Left forelimb (tissue), 1 donor: Measurements from ENCODE around the gene MBNL2.
A peak's percentile ranks its signal among the peaks of the same experiment; 100 is the strongest.

ENCODE experiments used
- DNase-seq: peaks from one replicate; pipeline ENCODE4 v3.0.0-alpha.2; 2018; ENCODE audit warnings: low spot score

The MBNL2 gene

GRCh38 chr13:97423300-97424045 lies 201.3 kb downstream of the MBNL2 start:
- DNase-seq: no peak

- no peak for DNase-seq
Observed at GRCh38 chr13:97425590-97425989, 203.5 kb downstream of the MBNL2 start.

- no peak for DNase-seq
Observed at GRCh38 chr13:97426695-97427094, 204.6 kb downstream of the MBNL2 start.

DNA sequence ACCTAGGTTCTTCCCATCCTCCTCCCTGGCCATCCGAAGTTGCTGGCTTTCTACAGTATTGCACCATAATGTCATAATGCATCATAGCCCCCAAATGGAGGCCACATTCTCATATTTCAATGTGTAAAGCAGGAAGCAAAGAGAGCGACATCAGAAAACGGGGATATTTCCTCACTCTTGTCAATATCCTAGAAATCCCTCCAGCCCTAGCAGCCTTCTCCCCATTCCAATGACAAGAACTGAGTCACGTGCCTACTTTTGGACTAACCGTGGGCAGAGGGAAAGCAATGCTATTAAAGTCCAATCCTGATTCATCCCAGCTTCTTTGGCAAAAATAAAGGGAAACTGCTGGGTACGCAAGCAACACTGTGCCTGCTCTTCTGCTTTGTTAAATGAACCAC lies 207.5 kb downstream of the MBNL2 start:
- no peak for DNase-seq

- DNase-seq: no peak
Observed at GRCh38 chr13:97430296-97430695, 208.2 kb downstream of the MBNL2 start.

DNA sequence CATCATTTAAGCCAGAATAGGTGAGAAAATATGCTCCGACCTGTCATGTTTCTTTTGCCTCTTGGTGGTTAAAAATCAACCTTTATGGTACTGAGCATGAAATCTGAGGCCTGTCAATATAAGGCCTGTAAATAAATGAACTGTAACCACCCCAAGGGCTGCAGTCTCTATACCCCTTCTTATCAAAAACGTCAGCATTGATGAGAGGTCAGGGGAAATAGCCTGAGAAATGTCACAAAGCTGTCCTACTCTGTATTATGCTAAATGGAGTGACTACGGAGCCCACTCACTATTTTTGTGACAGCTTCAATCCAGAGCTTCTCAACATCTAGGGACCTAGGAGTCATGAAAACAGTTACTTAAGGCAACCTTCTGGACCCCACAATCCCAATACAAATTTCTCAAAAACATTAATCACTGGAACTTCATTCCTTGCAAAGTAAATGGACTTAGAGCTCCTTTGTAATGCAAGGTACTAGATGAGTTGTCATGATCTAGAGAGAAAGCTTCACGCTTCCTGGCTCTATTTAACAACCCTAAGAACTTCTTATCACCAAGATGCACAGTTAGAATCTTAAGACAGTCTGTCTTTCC lies 209.1 kb downstream of the MBNL2 start:
- DNase-seq: no peak

DNA sequence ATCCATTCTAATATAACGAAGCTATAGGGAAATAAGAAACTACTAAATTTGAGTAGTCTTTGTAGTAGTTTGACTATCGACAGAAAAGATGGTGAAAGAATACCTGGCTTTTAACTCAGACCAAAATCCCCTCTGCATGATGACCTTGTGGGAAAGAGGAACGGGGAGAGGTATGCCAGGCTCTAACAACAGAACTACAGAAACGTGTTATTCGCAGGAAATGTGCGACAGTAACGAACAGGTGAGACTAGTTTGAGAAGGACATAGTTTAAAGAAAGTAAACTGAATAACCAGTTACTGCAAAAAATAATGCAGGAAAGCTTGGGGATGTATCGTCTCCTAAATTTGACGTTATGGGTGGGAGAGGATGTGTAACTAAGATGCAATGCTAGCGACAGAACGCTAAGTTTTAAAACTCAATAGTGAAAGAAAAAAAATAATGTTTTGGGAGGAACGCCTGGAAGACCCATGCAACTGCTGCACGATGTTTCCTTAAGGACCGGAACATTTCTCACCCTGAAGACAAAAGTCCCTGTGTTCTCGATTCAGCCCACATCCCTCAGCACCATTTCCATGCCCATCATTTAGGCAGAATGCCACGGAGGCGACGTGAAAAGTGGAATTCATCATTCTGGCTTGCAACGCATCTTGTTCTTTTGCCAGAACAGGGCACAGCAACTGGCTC lies 210.2 kb downstream of the MBNL2 start:
- no peak for DNase-seq

DNA sequence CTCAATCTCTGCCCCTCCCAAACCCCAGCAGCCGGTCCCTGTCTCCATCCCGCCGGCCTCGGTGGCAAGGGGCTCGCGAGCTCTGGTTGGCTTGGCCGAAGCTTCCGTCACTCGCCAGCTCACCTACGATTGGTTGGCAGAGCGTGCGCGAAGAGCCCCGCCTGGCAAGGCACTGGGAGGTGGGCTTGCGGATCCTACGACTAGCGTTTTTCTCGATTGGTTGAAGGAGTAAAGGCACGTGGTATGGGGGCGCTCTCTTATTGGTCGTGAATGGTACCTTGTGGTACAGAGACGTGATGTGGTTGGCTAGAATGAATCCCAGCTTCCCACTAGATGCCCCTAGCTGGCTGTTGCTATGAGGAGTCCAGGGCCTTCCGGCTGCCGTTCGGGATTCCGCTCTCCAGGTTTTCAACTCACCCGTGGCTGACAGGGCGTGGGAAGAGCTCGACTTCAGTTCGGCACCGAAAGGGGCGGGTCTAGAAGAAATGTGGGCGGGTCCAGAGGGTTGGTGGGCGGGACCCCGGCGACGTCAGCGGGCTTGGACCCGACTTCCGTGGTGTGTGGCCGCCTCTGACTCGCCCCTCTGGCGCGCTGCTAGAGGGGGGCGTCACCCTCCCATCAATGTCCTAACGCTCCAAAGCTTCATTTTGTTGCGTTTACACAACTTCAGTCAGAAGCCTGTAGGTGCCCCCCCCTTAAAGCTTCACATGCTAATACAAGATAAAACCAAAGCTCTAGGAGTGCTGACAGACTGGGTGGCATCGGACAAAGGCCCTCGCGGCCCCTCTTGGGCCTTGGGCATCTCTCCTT lies 211.0 kb downstream of the MBNL2 start:
- peak; percentile 100 for DNase-seq

- DNase-seq: peak; percentile 92
Observed at GRCh38 chr13:97433727-97434396, 211.7 kb downstream of the MBNL2 start, which contains the start of gene RAP2A. TSS of gene RAP2A (plus strand) at chr13:97434169. CDS start at chr13:97434471, 302 bp downstream.

DNA sequence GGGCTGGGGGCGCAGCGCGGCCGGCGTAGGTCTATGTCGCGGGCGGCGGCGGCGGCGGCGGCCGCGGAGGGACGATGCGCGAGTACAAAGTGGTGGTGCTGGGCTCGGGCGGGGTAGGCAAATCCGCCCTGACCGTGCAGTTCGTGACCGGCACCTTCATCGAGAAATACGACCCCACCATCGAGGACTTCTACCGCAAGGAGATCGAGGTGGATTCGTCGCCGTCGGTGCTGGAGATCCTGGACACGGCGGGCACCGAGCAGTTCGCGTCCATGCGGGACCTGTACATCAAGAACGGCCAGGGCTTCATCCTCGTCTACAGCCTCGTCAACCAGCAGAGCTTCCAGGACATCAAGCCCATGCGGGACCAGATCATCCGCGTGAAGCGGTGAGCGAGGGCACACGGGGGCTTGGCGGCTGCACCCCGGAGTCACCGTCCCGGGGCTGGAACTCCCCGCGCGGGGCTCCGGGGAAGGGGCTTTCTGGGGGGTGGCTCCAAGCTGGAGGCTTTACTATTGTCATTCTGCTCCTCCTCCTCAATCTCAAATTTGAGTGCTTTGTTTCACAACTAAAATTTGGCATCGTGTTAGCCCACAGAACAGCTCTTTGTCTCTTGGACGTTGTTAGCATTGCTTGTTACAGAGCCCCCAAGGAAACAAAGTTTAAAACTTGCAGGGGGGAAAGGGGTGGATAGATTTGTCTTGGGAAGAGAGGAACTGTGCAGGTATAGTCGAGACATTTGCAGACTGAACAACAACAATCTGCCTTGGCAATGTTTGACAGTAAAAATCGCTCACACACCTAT lies 212.5 kb downstream of the MBNL2 start:
- peak; percentile 79 for DNase-seq

DNA sequence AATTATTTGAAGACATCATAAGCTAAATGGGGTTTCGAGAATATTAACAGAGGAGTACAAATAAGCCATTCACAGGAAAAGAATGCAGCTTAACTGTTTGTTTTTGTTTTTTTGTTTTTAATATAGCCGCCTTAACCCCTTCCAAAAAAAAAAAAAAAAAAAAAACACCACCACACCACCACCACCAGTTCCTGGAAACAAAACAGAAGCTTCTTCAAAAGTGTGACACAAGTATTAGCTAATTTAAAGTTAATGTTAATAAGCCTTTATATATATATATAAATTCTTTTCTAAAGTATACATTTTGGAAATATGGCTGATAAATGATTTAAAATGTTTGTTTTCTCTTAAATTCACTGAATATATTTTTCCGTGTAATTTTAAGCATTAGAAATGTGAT lies 213.2 kb downstream of the MBNL2 start:
- DNase-seq: no peak

- DNase-seq: no peak
Observed at GRCh38 chr13:97435794-97436193, 213.7 kb downstream of the MBNL2 start.

DNA sequence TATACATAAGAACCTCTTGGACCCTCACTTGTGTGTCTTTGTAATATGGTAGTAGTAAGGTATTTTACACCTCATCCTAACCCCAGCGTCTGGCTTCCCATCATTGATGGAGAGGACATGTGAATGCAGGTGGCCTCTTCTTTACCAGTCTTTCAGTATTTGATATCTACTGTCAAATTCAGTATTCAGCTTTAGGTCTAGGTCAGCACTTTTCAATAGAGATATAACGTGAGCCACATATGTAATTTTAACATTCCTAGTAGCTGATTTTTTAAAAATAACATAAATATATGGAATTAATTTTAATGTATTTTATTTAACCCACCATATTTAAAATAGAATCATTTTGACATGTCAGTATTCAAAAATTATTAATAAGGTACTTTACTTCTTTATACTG lies 214.7 kb downstream of the MBNL2 start:
- no peak for DNase-seq

DNA sequence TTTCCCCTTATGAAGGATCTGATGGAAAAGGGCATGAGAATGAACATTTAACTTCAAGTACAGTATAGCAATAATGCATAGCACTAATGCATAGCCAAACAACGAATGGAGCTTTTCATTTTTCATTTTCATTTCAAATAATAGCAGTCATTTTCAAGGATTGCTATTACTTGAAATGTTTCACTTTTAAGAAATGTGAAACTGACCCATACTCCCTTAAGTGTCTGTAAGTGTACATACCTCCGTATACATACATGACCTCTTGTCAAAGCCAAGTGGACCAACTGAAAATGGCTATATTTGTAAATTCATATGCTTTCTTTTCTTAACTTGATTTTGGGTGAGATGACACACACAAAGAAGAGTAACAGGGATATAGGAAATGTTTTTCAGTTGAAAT lies 215.6 kb downstream of the MBNL2 start:
- DNase-seq: no peak

DNA sequence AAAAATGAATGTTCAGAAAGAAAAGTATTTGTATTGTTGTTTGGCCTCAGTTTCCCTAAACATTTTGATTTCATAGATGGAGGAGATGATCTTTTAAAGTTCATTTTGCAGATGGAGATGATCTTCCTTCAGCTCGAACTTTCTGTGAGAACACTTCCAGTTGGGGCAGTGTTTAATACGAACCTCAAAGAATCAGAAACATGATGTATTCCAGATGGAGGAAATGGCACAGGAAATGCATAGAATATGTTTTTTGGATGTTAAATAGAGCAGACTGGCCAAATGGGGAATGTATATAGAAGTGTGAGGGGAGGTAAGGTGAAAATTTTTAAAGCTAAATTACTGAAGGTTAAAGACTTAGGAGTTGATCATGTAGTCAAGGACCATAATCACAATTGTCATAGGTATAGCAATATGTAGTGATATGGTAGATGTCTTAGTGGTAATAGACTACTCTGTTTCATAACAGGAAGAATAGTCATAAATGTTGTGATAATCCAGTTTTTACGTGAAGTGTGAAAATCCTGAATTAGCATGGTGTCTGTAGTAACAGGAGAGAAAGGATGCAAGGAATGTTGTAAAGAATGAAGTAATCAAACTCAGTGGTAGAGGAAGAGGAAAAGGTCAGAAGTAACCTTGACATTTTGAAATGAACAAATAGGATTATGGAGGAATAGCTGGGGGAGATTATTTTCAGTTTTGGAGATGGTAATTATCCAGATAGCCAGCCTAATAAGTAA lies 216.9 kb downstream of the MBNL2 start:
- no peak for DNase-seq

DNA sequence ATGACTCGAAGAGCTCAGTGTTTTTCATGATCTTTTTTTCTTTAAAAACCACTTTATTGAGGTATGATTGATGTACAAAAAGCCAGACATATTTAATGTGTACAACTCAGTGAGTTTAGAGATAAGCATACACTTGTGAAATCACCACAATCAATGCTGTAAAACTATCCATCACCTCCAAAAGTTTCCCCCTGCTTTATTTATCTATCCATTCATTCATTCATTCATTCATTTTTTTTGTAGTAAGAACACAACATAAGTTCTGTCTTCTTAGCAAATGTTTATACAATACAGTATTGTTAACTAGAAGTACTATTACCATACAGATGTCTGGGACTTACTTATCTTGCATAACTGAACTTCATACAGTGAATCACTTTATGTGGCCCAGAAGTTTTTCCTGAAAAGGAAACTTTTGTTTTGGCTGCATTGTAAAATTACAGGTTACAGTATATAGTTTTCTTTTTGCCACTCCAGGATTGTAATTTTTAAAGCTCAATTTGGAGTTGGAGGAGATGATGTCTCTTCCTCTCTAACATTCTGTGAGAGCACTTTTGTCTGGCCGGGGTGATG lies 218.6 kb downstream of the MBNL2 start:
- DNase-seq: no peak

- no peak for DNase-seq
Observed at GRCh38 chr13:97441368-97441767, 219.2 kb downstream of the MBNL2 start.
